Retina (tissue), 1 donor: ENCODE data around the gene NFKBIB.
"Not testable (repeated sequence)": the region's sequence is repeated elsewhere in the genome, so short reads cannot be mapped to it uniquely, and the experiment has no call there.

Source experiments
- DNase-seq: peaks from one replicate; pipeline ENCODE4 v3.0.0-alpha.2; 2016

The NFKBIB gene

GRCh38 chr19:38877781-38878574 lies 21.8 kb upstream of the NFKBIB start, which contains the start of gene RINL:
RINL (minus strand) TSS chr19:38878275; CDS start chr19:38876742, 1,533 bp downstream.
- no peak for DNase-seq

DNA sequence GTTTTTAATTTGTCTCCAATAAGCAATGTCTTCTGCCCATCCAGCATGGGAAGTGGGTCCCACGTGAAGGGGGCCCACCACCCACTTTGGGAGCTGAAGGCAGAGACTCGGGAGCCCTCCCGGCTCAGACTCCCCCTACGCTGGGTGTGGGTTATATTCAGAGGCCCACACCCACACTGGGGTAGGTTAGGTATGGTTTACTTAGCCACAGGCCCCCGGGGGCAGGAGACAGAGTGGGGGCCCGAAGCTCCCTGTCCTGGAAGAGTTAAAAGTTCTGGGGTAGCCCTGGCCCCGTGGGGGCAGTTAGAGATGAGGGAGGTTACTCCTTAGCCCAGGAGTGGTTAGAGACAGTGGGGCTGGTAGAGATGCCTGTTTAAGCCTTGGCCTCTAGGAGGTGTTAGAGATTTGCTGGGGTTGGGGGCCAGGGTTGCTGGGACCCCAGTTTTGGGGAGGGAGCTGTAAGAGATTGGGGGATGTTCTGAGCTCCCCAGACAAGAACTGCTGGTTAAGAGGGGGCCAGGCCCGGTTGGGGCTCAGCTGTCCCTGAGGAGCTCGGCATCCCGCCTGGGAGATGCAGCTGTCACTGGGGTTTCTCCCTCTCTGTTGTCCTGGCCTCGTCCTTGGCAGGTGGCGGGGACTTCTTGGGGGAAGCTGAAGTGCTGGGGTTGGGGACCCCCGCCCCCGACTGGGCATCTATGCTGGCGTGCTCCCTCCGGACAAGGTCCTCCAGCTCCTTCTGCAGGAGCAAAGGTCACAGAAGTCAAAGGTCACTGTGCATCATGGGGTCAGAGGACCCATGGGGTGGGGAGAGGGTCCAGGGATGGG lies 21.0 kb upstream of the NFKBIB start:
- DNase-seq = no peak

- no peak for DNase-seq
Measured at GRCh38 chr19:38879400-38879751, 20.4 kb upstream of the NFKBIB start.

DNA sequence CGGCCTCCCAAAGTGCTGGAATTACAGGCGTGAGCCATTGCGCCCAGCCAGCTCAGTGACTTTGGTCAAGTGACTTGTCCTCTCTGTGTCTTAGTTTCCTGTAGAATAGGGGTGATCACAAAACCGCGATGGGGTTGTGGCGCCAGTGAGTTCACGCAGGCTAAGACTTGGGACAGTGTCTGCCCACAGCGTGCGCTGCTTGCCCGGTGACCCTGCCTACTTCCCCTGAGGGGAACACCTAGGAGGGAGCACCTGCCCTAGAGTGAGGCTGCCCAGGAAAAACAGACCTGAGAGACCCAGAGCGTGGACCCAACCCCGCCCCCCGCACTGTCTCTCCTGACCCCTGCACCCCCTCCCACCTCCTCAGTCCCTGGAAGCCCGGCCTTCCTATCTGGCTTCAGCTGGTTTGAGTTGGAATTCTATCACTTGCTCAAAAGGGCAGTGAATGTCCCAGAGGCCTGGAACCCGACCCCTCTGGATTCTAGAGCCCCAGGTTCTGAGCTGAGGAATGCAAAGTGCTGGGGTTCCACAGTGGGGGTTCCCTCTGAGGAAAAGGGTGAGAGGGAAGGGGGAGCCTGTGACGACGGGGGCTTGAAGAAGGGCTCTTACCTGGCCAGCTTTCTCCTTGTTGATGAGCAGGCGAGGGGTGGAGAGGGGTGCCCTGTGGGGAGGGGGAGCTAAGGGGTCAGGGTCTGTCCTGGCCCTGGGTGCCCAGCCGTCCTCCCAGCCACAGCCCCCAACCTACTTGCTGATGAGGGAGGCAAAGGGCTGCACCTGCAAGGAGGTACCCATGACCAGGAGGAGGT lies 19.5 kb upstream of the NFKBIB start:
- no peak for DNase-seq

DNA sequence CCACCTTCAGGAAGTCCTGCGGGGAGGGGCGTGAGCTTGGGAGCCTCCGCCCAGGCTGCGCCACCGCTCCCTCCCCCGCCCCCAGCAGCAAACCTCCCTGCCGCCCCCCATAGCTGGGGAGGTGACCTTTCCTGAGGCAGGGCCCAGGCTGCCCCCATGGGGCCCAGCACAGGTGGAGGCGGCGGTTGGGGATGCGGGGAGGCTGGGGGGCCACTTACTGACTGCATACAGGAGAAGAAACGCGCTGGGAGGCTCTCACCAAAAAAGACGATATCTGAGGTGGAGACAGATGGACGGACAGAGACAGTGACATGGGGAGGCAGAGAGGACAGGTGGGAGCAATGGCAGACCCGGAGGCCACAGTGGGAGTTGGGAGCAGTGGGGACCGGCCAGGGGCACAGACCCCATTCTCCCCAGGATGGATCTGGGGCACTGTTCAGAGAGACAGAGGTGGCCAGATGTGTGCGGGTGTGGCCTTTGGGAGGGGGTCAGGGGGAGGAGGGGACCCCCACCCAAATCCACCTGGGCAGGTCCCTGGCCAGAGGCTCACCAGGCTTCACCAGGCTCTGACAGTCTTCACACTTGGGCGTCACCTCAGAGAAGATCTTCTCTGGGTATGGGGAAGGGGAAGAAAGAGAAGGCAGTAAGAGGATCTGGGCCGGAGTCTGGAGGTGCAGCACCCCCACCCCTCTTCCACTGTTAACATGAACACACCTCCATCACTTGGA lies 18.7 kb upstream of the NFKBIB start:
- no peak for DNase-seq

DNA sequence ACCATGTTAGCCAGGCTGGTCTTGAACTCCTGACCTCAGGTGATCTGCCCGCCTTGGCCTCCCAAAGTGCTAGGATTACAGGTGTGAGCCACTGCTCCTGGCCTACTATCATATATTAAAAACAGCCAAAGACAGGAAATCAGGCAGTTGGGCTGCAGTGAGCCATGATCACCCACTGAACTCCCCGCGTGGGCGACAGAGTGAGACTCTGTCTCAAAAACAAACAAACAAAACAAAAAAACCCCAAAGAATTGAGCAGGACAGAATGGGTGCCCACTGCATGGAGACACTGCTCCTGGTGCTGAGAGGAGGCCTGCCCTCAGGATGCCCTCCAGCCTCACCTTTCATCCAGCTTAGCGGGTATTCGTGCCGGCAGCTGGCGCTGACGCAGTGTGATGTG lies 16.5 kb upstream of the NFKBIB start:
- no peak for DNase-seq

DNA sequence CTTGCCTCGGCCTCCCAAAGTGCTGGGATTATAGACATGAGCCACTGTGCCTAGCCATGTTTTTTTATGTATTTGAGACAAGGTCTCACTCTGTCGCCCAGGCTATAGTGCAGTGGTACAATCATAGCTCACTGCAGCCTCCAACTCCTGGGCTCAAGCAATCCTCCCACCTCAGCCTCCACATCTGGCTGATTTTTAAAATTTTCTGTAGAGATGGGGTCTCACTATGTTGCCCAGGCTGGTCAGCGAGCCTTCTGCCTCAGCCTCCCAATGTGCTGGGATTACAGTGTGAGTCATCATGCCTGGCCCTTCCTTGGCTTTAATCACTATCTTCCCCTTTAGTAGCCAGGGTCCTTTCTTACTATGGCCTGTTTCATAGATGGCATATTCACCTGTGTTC lies 15.1 kb upstream of the NFKBIB start:
- DNase-seq = not testable (repeated sequence)

DNA sequence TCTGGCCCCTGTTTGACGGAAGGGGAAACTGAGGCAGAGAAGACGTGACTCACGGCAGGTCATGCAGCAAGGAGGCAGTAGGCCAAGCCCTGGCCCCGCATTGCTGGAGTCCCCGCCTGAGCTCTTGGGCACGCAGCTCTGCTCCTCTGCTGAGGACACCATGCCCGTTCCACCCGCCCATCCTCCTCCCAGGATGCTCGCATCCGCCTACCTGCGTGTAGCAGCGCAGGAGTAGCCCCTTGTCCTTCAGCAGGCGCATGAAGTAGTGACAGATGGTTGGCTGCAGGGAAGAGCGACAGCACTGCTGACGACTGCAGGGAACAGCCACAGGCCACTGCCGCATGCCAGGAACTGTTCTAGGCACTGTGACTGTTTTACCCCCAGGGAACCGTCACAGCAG lies 10.9 kb upstream of the NFKBIB start:
- DNase-seq = no peak

GRCh38 chr19:38889803-38890202 lies 10.0 kb upstream of the NFKBIB start:
- no peak for DNase-seq

DNA sequence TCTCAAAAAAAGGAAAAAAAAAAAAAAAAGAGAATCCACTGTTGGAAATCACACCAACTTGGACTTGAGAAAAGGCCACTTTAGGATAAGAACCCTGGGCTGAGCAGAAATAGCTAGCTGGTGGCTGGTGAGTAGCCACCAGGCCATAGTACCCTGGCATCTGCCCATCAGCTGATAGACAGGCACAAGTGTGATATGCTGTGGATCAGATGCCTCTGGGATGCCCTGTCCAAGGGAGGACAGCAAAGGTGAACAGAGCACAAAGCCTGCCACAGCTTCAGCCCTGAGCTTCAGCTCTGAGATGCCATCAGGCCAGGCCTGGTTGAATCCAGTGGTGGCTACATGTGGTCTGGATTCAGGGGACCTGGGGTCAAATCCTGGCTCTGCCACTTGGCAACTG lies 9.1 kb upstream of the NFKBIB start:
- DNase-seq = no peak

- DNase-seq = no peak
Measured at GRCh38 chr19:38891771-38892170, 8.0 kb upstream of the NFKBIB start.

GRCh38 chr19:38892841-38893240 lies 6.9 kb upstream of the NFKBIB start:
- DNase-seq = no peak

DNA sequence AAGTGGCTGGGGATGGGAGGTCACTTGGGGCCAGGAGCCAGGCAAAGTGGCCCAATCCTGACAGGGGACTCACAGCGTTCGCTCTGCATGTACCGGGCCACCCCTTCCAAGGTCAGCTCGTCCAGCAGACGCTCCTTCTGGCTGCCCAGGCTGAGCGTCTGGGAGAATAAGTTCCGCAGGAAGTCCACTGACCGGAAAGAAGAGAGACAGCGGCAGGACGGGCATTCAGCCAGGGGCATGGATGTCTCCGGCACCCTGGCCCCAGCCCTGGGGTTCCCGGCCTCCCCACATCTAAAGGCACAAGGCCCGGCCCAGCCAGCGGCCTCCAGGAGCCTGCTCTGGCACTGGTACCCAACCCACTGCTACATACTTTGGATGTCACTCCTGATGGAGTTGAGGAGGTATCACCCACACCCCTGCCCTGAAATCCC lies 6.4 kb upstream of the NFKBIB start:
- no peak for DNase-seq

- DNase-seq = no peak
Measured at GRCh38 chr19:38894968-38895367, 4.8 kb upstream of the NFKBIB start.

GRCh38 chr19:38898788-38899446 lies 852 bp upstream of the NFKBIB start:
- peak; percentile 20 for DNase-seq

DNA sequence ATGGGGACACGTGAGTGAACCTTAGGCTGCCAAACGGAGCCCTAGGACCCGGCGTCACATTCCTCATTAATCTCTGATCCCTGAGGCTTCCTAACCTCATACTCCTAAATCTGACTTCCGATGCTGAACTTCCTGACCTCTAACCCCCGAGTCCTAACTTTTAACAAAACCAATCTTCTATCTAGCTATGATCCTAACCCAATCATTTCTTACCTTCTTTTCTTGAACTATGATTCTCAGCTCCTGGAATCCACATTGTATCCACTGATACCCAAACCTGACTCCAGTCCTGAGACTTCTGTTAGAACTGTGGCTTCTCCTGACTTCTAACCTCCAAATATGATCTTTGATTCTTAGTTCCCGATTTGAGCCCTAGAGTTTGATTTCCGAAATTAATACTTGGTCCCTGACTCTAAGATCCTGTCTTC lies 447 bp downstream of the NFKBIB start:
- DNase-seq = no peak

DNA sequence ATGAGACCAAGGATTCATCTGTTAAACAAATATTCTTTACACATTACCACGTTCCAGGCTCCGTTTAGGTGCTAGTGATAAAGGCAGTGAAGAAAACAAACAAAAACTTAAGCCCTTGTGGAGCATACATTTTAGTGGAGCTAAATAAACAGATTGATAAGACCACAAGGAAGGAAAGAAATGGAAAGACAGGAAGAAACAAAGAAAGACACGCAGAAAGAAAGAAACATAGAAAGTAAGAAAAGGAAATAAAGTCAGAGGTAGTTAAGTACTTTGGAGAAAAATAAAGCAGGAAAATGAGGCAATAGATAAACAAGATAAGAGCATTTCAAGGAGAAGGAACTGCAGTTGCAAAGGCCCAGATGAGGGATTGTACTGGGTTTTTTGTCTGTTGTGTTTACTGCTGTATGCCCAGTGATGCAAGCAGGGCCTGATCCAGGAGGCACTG lies 998 bp downstream of the NFKBIB start:
- no peak for DNase-seq

DNA sequence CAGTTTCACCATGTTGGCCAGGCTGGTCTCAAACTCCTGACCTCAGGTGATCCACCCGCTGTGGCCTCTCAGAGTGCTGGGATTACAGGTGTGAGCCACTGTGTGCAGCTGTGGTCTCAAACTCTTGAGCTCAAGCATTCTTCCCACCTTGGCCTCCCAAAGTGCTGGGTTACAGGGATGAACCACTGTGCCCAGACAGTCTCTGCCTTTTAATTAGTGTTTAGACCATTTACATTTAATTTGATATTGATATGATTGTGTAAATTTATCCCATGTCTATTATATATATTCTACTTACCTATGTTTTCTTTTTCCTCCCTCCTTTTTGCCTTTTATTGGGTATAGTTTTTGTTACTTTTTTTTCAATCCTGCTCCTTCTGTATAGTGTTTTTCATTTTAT lies 1.9 kb downstream of the NFKBIB start:
- DNase-seq = no peak

GRCh38 chr19:38904581-38905539 lies 5.1 kb downstream of the NFKBIB start:
- no peak for DNase-seq

- DNase-seq = no peak
Measured at GRCh38 chr19:38905620-38906019, 5.9 kb downstream of the NFKBIB start.

DNA sequence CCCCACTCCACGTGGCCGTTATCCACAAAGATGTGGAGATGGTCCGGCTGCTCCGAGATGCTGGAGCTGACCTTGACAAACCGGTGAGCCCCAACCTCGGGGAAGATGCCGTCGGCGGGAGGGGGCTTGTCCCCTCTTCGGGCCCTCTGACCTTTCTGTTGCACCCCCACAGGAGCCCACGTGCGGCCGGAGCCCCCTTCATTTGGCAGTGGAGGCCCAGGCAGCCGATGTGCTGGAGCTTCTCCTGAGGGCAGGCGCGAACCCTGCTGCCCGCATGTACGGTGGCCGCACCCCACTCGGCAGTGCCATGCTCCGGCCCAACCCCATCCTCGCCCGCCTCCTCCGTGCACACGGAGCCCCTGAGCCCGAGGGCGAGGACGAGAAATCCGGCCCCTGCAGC lies 7.5 kb downstream of the NFKBIB start:
- no peak for DNase-seq
